Measurements from ENCODE around the gene THOP1. TPM values are rescaled to one million over a fixed set of nuclear protein-coding genes. Genes with fewer than 3 reads are reported as not detected.

The THOP1 gene
- total RNA-seq, 2 donors from 2014 or later = 48.4 to 74.5 TPM

DNA sequence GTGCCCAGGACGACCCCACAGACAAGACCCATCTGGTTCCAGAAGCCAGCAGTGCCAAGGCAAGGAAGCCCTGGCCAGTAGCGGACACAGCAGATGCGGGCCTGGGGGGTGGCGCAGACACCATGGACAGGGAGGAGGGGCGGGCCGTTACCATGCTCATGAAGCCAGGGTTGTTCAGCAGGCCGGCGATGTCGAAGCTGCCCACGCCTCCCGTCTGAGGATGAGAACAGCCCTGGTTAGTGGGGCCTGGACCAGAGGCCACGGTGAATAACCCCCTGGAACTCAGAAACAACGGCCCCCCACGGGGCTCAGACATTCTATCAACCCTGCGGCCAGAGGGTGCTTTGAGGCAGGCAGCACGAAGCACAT is 24.0 kb upstream of the THOP1 start:
- ATAC-seq (no peak), DNase-seq (no peak)
- intact Hi-C loops (cut with DNase I) = no loop called here

DNA sequence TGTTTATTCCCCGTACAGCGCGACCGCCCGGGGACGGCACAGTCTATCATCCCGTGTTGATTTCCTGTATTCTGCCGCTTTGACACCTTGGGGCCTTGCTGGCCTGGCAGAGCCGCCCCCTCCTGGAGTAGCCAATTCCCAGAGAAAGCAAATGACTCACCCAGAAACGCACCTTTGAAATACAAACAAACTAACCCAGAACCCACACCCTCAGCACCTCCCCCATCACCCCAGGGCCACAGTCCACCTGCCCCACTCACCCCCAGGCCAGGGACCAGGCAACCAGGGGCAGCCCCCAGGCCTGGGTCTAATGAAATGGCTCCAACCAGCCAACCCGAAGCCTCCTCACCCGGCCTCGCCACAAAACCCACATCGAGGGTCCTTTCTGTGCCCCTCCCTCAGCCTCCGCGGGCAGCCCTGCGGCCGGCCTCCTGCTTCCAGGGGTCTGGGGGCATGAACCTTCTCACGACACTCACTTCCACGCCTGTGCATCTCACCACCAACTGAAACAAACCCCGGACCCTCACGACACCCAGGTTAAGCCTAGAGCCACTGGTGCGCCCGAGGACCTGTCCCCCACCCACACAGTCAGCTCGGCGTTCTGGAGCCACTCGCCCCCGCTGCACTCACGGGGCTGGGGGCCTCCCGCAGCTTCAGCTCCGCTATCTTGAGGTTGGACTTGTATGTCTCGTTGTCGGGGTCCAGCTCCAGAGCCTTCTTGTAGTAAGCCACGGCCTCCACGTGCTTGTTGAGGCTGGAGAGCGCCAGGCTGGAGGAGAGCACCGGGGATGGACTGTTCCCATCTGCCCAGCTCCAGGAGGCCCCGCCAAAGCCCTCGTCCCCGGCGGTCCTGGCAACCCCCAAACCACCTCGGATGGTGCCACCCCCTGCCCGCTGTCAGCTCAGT is 23.2 kb upstream of the THOP1 start:
- DNase-seq (no peak), ATAC-seq (no peak)
- intact Hi-C loops (cut with DNase I) = no loop called here

DNA sequence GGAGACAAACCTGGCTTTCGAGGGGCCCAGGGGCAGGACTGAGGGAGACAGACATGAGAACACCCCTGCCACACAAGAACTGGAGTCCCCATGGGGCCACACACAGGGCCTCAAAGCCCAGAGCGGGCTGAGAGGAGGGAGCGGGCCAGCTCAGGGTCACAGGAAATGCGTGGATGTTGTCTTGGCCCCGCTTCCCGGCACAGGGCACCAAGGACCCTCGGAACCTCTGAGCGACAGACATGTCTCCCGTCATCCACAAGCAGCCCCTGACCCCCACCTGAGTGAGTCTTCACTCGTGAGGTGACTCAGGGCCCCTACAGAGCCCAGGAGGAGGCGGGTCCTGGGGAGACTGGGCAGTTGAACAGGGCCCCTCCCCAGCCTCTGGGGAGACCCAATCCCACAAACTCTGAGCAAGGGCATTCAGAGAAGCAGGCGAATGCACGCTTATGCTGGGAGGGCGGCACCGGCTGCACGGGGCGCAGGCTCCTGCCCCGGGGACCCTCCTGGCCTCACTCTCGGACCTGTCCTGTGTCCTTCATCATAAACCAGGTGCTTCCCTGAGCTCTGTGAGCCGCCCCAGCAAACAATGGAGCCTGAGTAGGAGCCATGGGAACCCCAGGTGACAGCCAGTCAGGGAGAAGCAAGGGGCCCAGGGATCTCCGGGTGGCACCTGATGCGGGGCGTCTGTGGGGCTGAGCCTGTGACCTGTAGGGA is 22.4 kb upstream of the THOP1 start:
- ATAC-seq (no peak), DNase-seq (no peak)
- intact Hi-C loops (cut with DNase I) = no loop called here

DNA sequence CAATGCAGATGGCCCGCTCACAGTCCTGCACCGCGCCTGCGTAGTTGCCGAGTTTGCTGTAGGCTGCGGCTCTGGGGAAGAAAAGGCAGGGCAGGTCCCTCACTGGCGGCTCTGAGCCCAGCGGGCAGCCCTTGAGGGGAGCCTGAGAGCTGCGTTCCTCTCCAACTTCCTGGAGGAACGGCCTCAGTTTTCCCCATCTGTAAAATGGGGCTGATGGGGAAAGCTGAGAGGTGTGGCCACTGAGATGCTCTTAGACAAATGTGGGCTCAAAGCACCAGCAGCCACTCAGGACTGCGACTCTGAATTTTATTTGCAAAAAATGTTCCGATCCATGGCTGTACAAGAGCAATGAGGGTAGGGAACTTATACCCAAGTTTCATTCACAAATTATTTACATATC is 21.6 kb upstream of the THOP1 start:
- intact Hi-C loops (cut with DNase I) = no loop called here
- no peak for ATAC-seq
- DNase-seq = no peak

DNA sequence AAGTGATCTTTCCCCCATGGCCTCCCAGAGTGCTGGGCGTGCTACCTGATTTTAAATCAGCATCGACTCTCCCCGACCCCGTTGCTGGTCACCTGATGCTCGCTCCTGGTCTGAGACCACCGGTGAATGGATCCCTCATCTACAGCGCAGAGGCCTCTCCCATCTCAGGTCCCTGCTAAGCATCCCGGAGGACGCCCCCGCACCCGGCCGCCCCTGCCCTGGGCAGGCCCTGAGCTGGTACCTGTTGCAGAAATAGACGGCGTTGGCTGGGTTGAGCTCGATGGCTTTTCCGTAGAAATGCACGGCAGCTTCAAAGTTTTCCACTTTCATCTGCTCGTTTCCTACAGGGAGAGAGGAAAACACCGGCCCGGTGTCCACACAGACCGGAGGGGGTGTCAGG is 20.4 kb upstream of the THOP1 start:
- DNase-seq (no peak), ATAC-seq (no peak)
- intact Hi-C loops (cut with DNase I) = no loop called here

DNA sequence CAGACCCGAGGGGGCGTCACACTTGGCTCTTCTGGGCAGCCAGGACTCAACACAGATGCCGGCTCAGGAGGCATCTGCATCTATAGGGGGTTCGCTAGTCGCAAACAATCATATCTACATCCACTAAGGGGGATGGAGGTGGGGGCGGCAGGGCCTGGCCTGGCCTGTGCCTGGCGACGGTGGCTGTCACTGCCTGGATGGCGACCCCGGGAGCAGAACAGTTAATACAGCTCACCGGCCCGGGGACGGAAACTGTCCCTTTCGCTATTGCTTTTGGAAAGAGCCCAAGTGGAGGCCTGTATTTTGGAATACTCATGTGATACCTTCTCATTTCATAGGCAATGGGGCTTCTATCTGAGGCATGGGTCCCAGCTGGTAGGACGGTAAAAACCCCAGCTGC is 19.9 kb upstream of the THOP1 start:
- intact Hi-C loops (cut with DNase I) = no loop called here
- DNase-seq = no peak
- ATAC-seq = no peak

DNA sequence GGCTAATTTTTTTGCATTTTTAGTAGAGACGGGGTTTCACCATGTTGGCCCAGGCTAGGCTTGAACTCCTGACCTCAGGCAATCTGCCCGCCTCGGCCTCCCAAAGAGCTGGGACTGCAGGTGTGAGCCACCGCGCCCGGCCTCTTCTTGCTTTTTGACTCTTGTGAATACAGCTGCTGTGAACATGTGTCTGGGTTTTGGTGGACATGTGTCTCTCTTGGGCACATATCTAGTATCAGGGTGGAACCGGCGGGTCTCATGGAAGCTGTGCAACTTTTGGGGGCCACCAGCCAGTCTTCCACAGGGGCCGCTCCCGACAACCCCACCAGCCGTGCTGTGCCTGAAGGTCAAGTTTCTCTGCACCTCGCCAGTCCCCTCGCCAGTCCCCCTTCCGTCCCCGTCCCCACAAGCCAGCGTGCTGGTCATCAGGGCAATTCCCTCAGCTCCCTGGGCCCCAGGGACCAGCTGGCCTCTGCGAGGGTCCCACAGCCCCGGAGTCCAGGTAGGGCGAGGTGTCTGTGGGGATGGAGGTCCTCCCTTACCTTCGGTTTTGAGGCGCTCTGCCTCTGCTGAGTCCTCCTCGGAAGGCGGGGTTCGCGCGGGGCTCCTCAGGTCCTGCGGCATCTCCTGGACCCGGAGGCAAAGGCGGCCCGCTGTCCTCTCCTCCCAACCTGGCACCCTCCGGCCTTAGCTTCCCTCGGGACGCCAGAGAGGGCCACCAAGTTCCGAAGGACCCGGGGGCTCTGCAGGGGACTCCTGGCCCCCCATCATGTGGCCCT is 18.5 kb upstream of the THOP1 start:
- ATAC-seq (no peak), DNase-seq (no peak)
- intact Hi-C loops (cut with DNase I) = no loop called here

DNA sequence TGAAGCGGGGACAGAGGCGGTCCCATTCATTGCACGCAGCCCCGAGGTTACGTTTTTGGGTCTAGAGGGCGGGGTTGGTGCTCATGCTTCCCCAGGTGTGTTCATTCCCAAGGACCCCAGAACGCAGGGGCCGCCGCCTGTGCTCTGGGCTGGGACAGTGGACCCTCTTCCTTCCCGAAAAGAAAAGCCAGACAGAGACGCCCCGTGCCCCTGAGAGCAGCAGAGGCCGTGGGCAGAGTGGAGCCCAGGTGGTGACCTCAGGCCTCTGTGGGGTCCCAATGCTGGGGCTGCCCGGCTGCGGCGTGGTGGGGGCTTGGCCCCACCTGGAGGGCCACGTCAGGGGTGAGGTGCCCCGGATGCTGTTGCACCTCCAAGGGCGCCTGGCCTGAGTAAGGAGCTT is 17.6 kb upstream of the THOP1 start:
- DNase-seq = no peak
- intact Hi-C loops (cut with DNase I) = no loop called here
- no peak for ATAC-seq

DNA sequence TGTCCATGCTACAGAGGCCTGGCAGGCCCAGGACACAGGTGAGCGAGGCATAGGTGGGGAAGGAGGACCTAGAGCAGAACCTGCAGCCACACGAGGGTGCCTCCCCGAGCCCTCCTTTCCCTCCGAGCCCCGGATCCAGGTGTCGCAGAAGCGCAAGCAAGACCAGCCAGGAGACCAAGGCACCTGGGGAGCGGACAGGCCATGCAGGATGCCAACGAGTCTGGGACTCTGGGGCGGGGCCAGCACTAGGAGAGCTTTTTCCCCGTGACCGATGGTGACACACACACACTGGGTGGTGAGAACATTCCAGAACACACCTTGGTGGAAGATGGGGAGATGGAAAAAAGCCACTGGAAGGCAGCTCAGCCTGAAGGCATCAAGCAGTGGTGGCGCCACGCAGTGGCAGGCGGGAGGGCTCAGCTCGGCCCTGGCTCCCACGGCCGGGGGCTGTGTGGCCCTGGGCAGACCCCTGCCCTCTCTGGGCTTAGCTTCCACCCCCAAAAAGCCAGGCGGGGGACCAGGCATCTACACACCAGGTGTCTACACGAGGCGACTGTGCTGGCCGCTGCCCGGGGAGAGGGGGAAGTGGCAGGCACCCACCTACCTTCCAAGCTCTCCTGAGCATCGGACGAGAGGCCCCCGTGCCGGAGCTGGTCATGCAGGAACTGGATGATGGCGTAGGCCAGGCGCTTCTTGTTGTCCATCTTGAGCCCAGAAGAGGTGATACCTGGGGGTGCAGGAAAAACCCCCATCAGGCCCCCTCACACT is 16.8 kb upstream of the THOP1 start:
- no peak for ATAC-seq
- intact Hi-C loops (cut with DNase I) = no loop called here
- DNase-seq = no peak

DNA sequence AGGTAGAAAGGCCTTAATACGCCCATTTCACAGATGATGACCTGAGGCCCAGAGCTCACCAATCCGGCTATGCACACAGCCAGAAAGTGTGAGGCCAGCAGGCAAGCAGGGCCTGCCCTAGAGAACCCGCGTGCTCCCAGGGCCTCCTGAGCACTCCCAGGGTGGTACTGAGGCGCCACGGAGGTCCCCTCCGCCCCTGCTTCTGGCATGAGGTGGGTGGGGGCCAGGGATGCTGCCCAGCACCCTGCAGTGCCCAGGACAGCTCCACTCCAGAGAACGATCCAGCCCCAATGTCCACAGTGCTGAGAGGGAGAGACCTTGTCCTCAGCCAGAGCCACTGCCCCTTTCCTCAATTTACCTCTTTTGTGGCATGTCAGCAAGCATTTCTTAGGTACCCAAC is 16.1 kb upstream of the THOP1 start:
- no peak for DNase-seq
- intact Hi-C loops (cut with DNase I) = no loop called here
- ATAC-seq = no peak

DNA sequence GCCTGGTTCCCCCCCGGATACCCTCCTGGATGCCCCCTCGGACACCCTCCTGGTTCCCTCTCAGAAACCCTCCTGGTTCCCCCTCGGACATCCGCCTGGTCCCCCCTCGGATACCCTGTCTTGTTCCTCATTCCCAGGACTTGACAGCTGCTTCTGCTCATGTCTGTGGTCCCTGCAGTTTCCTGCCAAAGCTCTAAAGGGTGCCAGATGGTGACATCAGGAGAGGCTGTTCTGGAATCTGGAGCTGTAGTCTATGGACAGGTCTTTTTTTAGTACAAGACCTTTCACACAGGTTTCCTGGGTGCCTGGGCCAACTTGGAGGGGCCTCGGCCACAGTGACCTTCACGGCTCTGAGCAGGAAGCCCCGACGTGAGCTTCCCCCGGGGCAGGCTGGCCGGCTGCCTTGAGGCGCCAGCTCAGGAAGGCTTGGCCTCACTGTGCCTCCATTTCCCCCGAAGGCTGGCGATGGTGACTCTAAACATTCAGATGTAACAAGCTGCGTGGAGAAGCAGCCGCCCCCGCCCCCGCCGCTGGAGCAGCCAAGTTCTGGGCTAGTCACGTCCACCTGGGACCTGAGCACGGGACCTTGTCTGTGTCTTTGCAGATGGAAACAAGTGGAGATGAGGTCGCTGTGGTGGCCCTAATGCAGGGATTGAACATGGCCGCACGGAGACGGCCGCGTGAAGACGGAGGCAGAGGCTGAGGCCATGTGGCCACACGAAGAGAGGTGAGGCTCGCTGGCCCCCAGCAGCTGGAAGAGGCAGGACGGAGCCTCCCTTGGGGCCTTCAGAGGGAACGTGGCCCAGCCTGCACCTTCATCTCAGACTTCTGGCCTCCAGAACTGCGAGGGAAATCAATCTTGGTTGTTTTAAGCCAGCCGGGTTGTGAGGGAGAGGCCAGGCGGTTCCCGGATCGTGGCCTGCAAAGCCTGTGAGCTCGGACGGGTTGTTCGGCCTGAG is 15.0 kb upstream of the THOP1 start:
- DNase-seq (peak; percentile 64), ATAC-seq (peak; percentile 80 to 86)
- intact Hi-C loops (cut with DNase I) = no loop called here

DNA sequence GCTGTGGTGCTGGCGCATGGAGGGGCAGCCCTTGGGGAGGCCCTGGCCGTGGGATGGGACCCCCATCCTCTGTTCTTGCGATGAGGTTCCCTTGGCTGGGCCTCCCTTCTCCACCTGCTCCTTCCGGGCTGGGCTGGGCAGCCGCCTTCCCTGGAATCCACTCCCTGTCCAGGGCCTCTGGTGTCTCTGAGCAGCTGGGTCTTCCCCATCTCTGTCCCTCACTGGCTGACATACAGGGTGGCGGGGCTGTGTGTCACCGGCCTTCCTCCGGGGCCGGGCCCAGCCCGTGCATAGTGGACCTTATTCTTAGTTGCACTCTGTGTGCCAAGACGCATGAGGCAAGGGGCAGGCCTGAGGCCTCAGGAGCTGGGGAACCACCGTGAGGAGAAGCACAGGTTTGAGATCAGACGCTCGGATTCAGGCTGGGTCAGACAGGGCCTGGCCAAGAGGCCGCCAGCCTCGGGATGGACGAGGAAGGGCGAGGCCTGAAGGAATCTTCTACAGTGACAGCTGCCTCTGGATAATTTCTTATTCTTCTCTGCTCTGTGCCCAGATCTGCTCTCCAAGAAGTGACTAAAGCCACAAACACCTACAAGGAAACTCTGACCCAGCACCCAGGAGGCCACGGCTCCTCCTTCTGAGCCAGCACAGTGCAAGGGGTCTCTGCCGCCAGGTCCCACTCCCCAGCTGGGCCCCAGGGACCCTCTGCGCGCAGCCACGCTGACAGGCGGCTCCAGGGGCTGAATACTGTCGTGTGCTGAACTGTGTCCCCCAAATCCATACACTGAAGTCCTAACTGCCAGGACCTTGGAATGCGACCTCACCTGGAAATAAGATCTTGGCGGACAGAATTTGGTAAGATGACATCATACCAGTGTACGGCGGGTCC is 13.3 kb upstream of the THOP1 start:
- DNase-seq (no peak), ATAC-seq (peak; percentile 9 to 50)
- intact Hi-C loops (cut with DNase I) = no loop called here

DNA sequence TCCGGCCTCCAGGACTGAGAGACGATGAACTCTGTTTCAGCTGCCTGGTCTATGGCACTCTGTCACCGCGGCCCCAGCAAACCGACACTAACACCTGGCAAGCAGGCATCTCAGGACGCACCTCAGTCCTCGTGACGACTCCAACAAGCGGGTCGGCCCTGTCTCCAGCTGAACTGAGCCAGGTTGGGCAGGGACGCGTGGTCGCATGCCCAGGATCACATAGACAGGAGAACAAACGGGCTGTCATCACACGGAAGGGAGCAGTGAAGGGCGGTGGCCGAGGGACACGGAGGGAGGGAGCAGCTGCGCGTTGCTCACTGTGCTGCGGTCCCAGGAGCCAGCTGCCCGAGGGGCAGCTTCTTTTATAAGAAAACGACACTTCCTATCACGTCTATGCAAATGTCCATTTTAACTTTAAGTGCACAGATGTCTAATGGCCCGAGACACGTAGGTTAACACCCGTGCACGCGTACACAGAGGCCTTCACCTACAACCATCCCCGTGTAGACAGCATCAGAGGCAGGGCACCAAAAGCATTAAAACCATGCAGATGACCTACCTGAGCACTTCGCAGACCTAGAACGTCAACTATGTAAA is 11.1 kb upstream of the THOP1 start:
- intact Hi-C loops (cut with DNase I) = no loop called here
- DNase-seq (no peak), ATAC-seq (no peak)

DNA sequence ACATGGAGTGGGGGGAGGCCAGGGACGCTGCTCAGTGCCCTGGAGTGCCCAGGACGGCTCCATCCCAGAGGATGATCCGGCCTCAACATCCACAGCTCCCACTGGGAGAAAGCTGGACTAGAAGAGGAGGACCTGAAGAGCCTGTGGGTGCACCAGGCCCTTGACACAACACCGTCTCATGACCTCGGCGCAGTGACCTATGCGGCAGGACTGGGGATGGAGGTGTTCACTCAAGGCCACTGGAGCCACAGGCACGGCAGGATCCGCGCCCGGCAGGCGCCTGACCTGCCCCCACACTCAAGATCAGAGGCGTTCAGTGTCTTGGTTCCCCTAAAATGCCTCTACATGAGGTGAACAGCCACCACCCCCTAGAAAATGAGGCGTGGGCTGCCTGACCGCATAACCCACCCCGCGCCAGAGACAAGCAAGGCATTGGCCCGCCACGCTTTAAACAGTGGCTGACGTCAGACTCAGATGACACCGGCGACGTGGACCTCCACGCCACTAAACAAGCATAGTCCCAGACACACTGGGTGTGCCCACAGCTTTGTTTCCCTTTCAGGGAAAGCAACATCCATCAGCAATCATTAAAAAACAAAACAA is 10.2 kb upstream of the THOP1 start:
- DNase-seq (no peak), ATAC-seq (peak in 1 of 2 donors; percentile 1)
- intact Hi-C loops (cut with DNase I) = no loop called here

DNA sequence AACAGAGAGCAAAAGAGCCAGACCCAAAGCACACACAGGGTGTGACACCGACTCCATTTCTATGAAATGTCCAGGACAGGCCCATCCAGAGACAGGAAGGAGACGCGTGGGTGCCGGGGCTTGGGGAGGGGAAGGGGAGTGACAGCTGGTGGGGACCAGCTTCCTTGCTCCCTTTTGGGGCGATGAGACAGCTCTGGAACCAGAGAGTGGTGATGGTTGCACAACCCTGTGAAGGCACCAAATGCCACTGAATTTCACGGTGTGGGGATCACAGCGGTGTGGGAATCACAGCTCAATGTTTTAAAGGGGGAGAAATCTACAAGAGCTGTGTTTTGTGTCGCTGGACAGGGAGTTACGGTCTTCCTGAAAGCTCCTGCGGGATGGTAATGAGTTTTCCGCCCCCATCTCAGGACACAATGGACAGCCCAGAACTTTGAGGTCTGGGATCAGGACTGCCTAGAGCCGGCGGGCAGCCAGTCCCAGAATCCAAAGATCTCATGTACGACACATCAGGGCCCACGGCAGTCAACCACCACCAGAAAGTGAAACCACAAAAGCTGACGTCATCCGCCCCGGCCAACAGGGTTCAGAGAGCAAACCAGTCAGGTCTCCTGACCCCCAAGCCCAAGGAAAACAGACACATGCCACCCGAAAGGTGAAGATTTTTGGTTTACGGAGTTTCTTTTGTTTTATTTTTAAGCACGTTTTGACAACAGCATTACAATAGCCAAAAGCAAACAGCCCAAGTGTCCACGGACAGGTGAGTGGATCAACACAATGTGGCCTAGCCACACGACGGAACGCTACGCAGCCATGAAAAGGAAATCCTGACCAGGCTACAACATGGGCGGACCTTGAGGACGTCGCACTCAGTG is 9.5 kb upstream of the THOP1 start:
- intact Hi-C loops (cut with DNase I) = no loop called here
- ATAC-seq (peak; percentile 39 to 45), DNase-seq (peak; percentile 74)

Measured in left cardiac atrium (tissue), 4 donors.